CD1c-positive myeloid dendritic cell (primary cell): Measurements from ENCODE around the gene FAP.

Source experiments
- DNase-seq: peaks from one replicate; pipeline ENCODE4 v3.0.0-alpha.2; 2016; ENCODE audit errors: extremely low spot score

FAP gene

DNA sequence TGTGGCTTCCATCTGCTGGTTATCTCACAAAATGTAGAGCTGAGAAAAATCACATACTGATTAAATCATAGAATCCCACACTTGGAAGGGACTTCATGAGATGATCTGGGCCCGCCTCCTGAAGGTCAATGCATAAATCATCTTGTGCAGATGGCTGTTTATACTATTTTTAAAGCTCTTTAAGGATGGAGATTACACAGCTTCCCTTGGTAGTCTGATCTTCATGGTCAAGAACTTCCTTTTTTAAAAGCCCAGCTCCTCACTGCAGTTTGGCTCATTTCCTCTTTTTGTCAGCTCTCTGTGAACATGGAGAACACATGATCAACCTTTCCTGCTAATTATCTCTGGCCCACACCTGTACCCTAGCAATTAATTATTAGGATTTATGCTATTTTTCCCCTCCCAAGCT lies 117.1 kb downstream of the FAP start:
- DNase-seq: peak; percentile 78

- DNase-seq: no peak
Observed at GRCh38 chr2:162125138-162125537, 118.1 kb downstream of the FAP start.

GRCh38 chr2:162123806-162124758 lies 119.2 kb downstream of the FAP start:
- peak; percentile 83 for DNase-seq
